ENCODE measurements around the gene BOD1.

DNA sequence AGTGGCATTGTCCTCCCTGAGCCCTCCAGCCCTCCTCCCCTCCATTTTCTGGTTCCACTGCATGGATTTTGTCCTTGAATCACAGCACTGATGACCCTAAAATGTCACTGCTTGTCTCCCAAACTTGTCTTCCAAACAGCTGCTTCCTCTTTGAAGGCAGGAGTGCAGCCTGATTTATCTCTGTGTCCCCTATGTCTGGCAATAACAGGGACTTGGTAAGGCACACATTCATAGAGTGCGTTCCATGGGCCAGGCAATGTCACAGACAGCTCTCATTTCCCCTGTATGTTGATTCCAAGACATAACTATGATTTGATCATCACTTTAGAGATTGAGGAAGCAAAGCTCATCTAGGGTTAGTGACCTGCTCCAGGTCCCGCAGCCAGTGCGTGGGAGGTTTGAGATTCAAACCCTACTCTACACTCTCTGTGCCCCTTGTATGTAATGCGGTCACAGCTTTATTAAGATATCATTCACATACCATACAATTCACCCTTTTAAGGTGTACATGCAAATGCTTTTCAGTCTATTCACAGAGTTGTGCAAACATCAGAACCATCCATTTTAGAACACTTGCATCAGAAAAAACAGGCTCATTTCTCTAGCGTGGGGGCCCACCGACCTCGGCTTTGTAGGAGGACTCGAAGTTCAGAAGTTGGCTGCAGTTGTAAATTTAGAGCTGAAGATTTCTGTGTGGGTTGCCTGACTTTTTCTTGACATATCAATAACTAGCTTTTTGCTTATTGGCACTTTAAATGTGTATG, 28.4 kb upstream of the BOD1 start:
- TF ChIP-seq SUZ12 (IDR thresholded peaks at IDR 0.05; ENCODE audit: extremely low read depth, insufficient read depth, insufficient read length): no peak
- TF ChIP-seq YY1 (IDR thresholded peaks at IDR 0.05; ENCODE audit: insufficient read depth, insufficient read length): no peak
- no peak for TF ChIP-seq ZNF274 (IDR thresholded peaks at IDR 0.05; ENCODE audit: low read depth, low read length)
